WTC11 (cell line): ENCODE results near the gene DHPS. TPM values are rescaled to one million over a fixed set of nuclear protein-coding genes. Genes with fewer than 3 reads are reported as not detected.

Experiments used
- ARID4B ChIP-seq: sonication (generic); formaldehyde crosslinking; IDR thresholded peaks from 2 replicates; pipeline ENCODE4 v1.8.0; 2023; ENCODE audit warnings: missing genetic modification reagents, mild to moderate bottlenecking, borderline replicate concordance
- ATF6 ChIP-seq: sonication (generic); formaldehyde crosslinking; IDR thresholded peaks from 2 replicates; pipeline ENCODE4 v1.8.1; 2023; ENCODE audit warnings: mild to moderate bottlenecking, missing genetic modification reagents
- CBFB ChIP-seq: sonication (generic); formaldehyde crosslinking; IDR thresholded peaks from 2 replicates; pipeline ENCODE4 v1.8.1; 2022; ENCODE audit warnings: mild to moderate bottlenecking, low read depth, missing genetic modification reagents
- E2F1 ChIP-seq: sonication (generic); formaldehyde crosslinking; IDR thresholded peaks from 2 replicates; pipeline ENCODE4 v1.8.0; 2022; ENCODE audit warnings: mild to moderate bottlenecking, missing genetic modification reagents
- ETV6 ChIP-seq: sonication (generic); formaldehyde crosslinking; IDR thresholded peaks from 2 replicates; pipeline ENCODE4 v1.8.1; 2022; ENCODE audit warnings: mild to moderate bottlenecking, missing genetic modification reagents
- FOXP4 ChIP-seq: sonication (generic); formaldehyde crosslinking; IDR thresholded peaks from 2 replicates; pipeline ENCODE4 v1.8.0; 2022; ENCODE audit warnings: mild to moderate bottlenecking, missing genetic modification reagents
- HMGXB4 ChIP-seq: sonication (generic); formaldehyde crosslinking; IDR thresholded peaks from 2 replicates; pipeline ENCODE4 v1.8.1; 2023; ENCODE audit warnings: mild to moderate bottlenecking, moderate library complexity, missing genetic modification reagents
- IRF1 ChIP-seq: sonication (generic); formaldehyde crosslinking; IDR thresholded peaks from 2 replicates; pipeline ENCODE4 v1.8.0; 2023; ENCODE audit warnings: missing genetic modification reagents
- MAX ChIP-seq: sonication (generic); formaldehyde crosslinking; IDR thresholded peaks from 2 replicates; pipeline ENCODE4 v1.8.0; 2022; ENCODE audit warnings: mild to moderate bottlenecking, missing genetic modification reagents
- MYBL2 ChIP-seq: sonication (generic); formaldehyde crosslinking; IDR thresholded peaks from 2 replicates; pipeline ENCODE4 v1.8.1; 2023; ENCODE audit warnings: mild to moderate bottlenecking, moderate library complexity, missing genetic modification reagents
- NFE2L1 ChIP-seq: sonication (generic); formaldehyde crosslinking; IDR thresholded peaks from 2 replicates; pipeline ENCODE4 v1.8.1; 2023; ENCODE audit warnings: missing genetic modification reagents
- PRDM15 ChIP-seq: sonication (generic); formaldehyde crosslinking; IDR thresholded peaks from 2 replicates; pipeline ENCODE4 v1.8.0; 2022; ENCODE audit warnings: missing genetic modification reagents
- RORB ChIP-seq: fragments of 250-450 bp; sonication (Bioruptor Pico); IDR thresholded peaks from 2 replicates; pipeline ENCODE4 v1.9.0; 2021; ENCODE audit warnings: mild to moderate bottlenecking
- SOX15 ChIP-seq: fragments of 250-450 bp; sonication (Bioruptor Pico); IDR thresholded peaks from 2 replicates; pipeline ENCODE4 v1.9.0; 2021; ENCODE audit warnings: mild to moderate bottlenecking
- SP1 ChIP-seq: sonication (generic); formaldehyde crosslinking; conservative IDR thresholded peaks from 2 replicates; pipeline ENCODE4 v1.8.1; 2022; ENCODE audit warnings: missing genetic modification reagents
- ZNF232 ChIP-seq: sonication (generic); formaldehyde crosslinking; IDR thresholded peaks from 2 replicates; pipeline ENCODE4 v1.8.0; 2022; ENCODE audit warnings: mild to moderate bottlenecking, missing genetic modification reagents
- ZNF396 ChIP-seq: fragments of 250-450 bp; sonication (Bioruptor Pico); IDR thresholded peaks from 2 replicates; pipeline ENCODE4 v1.8.0; 2021; ENCODE audit warnings: mild to moderate bottlenecking, moderate library complexity, borderline replicate concordance
- ZNF416 ChIP-seq: fragments of 250-450 bp; sonication (Bioruptor Pico); IDR thresholded peaks from 2 replicates; pipeline ENCODE4 v1.9.0; 2021; ENCODE audit warnings: mild to moderate bottlenecking, inconsistent platforms
- ZNF425 ChIP-seq: fragments of 250-450 bp; sonication (Bioruptor Pico); conservative IDR thresholded peaks from 2 replicates; pipeline ENCODE4 v1.9.0; 2021; ENCODE audit warnings: mild to moderate bottlenecking
- total RNA-seq: library from RNA; stranded (reverse); gene quantifications from 3 replicates; pipeline ENCODE4 v1.2.3, GENCODE V29; 2021

DHPS gene
- total RNA-seq, 1 experiment from 2014 or later = 115 TPM

GRCh38 chr19:12639901-12640613 lies 41.6 kb downstream of the DHPS start (continued):
- TF ChIP-seq ARID4B (peak; percentile 48; the same call in 1 of the 2 replicates), SOX15 (no peak), IRF1 (CRISPR knock-in tag) (no peak), E2F1 (CRISPR knock-in tag) (no peak), ZNF396 (no peak), ATF6 (CRISPR knock-in tag) (no peak), RORB (no peak), SP1 (CRISPR knock-in tag) (no peak; the same call in 1 of the 2 replicates), ZNF425 (CRISPR knock-in tag) (no peak), ZNF416 (CRISPR knock-in tag) (no peak; the same call in 1 of the 2 replicates), ZNF232 (CRISPR knock-in tag) (no peak), CBFB (CRISPR knock-in tag) (peak; percentile 89; the same call in 1 of the 2 replicates), HMGXB4 (CRISPR knock-in tag) (peak; percentile 95), ETV6 (CRISPR knock-in tag) (peak; percentile 58; the same call in 1 of the 2 replicates), MAX (CRISPR knock-in tag) (peak; percentile 89), MYBL2 (CRISPR knock-in tag) (0 out of 2 replicates have a peak, but pooled peaks have one; percentile 26), FOXP4 (CRISPR knock-in tag) (no peak), NFE2L1 (CRISPR knock-in tag) (no peak), PRDM15 (0 out of 2 replicates have a peak, but pooled peaks have one; percentile 33)
